HG02884 (cell line): ENCODE measurements around the gene RPS19BP1.

Experiments used
- ATAC-seq: cut with Tn5 transposase; IDR thresholded peaks from one replicate; pipeline ENCODE4 v1.9.1; 2021; ENCODE audit warnings: mild to moderate bottlenecking, moderate library complexity; ENCODE audit not compliant: unreplicated experiment

Gene RPS19BP1

DNA sequence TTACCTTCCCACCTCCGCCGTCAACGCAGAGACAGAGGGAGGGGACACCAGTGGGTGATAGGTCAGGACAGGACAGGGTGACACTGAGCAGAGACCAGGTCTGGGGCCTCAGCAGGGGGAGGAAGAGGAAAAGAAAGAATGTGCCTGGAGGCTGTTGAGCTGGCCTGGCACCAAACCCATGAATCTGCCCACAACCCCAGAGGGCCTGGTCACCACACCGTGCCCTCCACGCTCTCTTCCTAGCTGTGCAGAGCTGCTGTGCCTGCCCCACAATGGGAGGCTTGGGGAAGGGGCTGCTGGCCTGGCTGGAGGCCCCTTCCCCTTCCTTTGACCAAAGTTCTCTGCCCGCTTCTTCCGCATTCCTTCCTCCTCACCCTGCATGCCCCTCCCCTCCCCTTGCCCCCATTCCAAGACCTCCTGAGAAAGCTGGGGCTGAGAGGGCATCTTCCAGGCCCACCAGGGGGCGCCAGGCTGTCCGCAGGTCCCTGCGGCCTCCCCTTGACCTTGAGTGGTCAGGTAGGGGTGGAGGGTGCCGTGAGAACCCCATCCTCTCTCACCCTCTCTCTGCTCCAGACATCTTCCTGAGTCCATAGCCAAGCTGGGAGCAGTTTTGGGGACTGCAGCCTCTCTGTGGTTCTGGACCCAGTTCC, 27.0 kb upstream of the RPS19BP1 start:
- ATAC-seq = no peak

DNA sequence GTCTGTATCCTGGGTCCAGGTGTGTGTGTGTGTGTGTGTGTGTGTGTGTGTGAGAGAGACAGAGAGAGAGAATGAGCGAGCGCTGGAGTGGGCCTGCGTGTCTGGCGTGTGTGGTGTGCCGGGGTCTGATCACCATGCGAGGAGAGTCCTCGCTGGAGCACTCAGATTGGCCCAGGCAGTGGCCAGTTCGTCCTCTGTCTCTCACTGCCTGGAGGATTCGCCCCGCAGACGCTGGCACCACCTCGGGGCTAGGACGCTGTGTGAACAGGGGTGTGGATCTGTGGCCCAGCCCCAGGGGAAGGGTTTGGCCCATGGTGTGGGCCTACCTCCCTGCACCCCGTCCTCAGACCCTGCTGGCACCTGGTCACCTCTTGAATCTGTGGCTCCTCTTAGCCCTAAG, 26.4 kb upstream of the RPS19BP1 start:
- no peak for ATAC-seq

DNA sequence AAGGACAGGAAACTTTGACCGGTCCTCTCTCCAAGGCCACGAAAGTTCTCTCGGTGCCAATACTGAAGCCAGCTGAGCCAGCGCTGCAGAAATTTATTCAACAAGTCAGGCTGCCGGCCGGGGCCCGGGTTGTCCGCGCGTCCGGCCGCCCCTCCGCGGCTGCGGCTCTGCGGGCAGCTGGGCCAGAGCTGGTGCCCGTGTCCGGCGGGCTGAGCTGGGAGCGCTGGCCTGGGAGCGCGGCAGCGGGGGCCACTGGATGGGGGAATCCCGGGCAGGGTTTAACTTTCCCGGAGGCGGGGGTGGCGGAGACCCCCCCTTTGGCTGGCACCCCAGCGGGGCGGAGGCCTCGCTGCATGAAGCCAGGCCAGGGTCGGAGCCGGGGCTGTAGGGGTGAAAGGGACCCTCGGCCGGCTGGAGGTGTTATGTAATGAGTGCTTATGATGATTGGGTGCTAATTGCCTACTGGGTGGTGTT, 25.7 kb upstream of the RPS19BP1 start:
- no peak for ATAC-seq

DNA sequence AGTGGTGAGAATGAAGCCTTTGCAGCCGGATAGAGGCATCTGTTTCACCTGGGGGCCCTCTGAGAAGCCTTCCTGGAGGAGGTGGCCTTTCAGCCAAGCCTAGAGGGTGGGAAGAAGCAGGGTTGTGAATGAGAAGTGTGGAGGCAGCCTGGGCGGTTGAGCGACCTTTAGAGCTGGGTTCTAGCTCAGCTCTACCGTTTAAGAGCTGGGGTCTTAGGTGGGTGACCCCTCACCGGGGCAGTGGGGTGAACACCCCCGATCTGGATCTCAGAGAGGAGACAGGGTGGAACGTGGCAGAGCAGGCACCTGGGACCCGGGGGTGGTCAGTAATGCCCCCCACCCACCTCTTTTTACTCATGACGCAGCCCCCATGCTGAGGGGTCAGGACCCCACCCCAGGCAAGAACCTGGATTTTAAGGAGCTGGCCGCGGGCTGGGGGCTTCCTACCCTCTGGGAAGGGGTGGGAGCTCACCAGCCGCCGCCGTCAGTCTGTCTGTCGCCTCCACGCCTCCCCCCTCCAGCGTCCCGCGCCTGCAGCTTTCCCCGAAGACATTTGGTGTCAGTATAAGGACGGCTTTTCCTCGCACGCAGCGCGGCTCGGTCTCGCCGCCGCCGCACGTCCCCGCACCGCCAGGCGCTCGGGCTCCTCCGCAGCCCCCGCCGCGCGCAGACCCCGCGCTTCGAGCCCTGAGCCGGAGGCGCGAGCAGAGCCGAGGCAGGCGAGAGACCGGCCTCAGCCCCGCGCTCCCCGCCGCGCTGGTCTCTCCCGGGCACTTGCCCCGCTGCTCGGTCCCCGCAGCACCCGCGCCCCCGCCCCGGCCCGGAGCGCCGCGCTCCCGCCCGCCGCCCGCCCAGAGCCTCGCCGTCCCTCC, 24.7 kb upstream of the RPS19BP1 start:
- ATAC-seq = no peak

DNA sequence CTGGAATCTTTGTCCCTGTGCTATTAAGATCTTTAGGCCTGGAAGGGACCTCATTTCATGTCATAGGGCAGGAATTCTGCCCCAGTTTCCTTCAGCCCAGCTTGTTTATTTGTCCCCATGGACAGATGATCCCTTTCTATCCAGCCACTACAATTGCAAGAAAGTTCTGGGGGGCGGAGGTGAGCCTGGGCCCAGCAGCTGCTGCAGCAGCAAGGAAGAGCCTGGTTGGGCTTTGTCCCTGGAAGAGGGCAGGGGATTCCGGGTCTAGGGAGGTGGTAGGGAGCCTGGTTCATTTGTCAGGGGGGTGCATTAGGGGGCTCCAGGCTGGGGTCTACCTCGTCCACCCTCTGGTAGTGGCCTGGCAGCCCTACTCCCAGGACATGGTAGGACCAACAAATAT, 21.6 kb upstream of the RPS19BP1 start:
- no peak for ATAC-seq

DNA sequence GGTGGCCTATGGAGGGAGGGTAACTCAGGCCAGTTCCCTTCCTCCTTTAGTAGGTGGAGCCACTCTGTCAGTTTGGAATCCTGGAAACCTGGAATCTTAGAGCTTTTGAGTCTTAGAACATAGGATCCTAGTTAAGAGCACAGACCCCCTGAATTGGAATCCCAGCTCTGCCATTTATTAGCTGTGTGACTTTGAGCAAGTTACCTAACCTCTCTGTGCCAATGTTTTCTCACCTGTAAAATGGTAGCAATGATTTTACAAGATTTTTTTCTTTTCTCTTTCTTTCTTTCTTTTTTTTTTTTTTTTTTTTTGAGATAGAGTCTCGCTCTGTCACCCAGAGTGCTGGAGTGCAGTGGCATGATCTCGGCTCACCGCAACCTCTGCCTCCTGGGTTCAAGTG, 20.9 kb upstream of the RPS19BP1 start:
- ATAC-seq = no peak

DNA sequence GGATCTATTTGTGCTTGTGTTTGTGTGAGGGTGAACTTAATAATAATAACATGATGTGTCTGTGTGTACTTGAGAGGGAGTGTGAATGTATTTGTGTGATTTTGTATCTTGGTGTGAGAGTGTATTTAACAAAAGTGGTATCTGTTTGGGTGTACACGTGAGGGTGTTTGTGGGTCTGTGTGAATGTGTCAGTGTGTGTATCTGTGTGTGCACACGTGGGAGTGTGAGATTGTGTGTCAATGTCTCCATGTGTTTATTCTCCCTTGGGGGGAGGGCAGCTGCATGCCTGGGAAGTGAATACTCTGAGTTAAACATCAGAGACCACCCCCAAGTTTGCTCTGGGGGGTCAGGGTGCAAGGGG, 15.0 kb upstream of the RPS19BP1 start:
- no peak for ATAC-seq

DNA sequence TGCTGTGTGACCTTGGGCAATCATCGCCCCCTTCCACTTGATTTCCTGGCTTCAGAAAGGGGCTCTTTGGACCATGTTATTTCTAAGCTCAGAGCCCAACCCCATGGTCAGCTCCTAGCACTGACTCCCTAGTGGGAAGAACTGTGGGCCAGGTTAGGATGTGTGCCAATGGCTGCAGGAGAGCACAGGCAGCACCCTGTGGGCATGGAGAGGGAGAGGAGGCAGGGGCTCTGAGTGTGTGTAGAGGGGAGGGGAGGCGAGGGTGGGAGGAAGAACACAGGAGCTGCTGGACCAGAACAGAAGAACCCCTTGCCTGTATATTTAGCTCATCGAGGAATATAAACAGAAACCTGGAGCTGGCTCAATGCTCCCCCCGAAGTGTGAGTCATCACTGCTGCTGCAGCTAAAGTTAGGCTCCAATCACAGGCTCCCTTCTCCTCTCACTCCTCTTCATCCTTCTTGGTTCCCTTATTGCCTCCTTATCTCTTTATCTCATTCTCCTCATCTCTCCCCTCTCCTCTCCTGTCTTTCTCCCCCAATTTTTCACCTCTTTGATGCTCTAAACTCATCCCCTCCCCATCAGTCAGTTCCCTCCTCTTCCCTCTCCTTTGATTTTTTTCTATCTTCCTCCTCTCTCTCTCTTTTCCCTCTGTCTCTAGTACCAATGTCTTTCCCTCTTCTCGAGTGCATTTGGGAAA, 14.5 kb upstream of the RPS19BP1 start:
- ATAC-seq = no peak

DNA sequence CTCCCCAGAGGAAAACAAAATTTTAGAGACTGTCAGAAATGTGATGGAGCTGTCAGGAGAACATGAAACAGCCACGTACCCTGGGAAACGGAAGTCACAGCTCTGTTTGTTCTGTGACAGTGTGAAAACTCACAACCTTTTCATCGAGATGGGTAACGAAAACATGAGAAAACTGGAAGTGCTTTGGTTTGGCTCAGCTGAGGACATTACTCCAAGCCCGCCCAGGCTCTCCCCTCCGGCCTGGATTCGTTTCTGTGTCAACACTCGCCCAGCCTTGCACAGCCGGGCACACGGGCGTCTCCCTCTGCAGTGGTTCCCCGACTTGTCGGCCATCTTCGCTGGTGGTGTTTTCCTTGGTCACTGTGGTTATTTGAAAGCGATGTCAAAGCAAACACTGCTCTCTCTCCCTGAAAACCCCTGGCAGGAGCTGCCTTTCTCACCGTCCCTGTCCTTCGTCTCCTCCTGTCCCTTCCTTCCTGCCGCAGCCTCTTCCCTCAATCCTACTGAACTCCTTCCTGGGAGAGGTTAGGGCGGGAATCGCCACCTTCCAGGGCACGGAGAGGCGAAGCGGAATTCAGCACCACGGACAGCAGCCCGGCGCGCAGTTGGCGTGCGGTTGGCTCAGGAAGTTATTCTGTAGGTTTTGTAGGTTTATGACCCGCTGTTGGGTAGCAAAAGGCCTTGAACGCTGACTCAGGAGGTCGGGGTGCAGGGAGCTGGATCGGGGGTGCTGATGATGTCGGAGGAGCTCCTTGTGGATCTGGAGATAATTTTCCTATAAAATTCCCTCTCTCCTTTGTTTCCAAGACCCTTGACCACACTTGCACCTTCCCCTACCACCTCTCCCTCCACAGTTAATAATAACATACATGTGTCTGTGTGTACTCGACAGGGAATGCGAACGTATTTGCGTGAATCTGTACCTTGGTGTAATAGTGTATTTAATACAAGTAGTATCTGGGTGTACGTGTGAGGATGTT, 13.1 kb upstream of the RPS19BP1 start:
- ATAC-seq = no peak

DNA sequence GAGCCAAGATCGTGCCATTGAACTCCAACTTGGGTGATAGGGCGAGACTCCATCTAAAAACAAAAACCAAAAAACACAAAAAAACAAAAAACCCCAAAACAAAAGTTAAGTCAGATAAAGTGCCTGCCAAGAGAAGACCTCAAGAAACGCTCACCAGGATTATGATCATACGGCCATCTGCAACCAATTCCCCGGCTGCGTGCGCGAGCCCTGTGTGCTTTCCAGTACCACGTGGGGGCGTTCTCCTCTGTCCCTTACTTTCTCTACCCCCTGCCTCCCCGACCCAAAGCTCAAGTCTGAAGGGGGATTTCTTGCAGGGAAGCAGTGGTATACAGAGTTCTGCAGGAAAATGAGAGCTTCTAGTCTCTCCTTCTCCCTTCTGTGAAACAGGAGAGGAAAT, 10.5 kb upstream of the RPS19BP1 start:
- no peak for ATAC-seq

DNA sequence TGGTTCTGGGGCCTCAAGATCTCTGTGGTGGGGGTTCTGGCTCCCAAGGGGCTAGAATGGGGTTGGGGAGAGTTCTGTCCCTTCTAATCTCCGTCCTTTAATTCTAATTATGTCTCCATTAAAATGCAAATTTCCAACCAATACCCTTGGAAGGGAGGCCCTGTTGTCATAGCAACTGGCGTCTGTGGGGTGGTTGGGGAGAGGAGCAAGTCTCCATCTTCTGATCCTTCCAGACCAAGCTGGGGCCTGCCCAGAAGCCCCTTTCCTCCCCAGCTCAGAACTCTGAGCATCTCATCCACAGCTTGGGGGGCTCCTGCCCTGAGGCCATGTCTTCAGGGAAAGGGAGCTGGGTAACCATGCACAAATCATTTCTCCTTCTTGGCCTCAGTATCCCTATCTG, 5.4 kb upstream of the RPS19BP1 start:
- no peak for ATAC-seq

DNA sequence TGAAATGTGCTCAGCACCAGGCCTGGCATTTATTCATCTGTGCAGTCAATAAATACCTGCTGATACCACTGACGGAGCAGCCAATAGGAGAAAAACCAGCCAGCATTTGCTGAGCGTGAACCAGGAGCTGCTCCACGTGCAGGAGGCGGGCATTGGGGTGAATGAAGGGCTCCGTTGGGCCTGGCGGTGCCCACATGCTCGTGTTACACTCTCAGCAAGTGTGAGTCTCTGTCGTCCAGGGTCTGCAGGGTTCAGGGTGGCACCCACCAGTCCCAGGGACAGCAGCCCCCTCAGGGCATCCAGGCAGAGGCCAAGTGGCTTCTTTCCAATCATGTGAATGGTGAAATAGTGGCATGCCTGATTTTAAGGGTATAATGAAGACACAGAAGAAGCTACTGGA, 4.2 kb upstream of the RPS19BP1 start:
- ATAC-seq = no peak

DNA sequence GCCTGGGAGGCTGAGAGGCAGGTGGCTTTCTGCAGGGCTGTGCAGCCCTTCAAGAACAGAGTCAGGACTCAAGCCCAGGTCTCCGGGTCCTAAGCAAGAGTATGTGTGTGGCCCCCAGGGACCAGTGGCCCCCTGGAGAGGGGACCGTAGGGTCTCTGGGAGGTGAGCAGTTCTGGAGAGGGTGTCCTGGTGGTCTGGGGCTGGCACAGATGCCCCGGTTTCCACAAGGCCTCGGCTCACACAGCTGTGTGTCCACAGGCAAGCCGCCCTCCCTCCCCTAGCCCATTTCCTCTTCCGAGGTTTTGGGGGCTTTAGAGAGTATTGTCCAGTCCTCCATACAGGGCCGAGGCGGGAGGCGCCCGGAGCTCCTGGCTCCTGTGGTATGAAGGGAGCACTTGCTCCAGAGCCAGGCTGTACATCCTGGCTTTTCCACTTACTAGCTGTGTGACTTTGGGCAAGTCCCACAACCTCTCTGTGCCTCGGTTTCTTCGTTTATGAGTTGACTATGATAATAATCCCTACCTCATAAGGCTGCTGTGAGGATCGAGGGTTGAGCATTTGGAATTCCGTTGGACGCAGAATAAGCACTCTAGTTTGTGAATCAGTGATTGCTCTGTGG, 3.4 kb upstream of the RPS19BP1 start:
- no peak for ATAC-seq

DNA sequence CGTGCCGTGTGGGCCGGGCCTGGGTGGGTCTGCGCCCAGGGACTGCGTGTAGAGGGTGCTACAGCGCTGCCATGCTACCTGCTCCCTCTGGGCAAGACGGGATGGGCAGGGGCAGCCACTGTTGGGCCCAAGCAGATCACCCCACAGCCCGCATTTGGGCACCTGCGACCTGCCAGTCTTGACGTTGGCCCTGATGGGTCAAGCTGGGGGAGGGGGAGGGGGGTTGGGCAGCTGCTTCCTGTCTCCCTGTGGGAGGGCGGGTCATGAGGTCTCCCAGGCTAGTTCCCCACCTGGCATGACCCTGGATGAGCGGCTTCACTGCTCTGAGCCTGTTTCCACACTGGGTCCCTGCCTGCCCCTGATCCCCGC, 2.8 kb upstream of the RPS19BP1 start:
- no peak for ATAC-seq

DNA sequence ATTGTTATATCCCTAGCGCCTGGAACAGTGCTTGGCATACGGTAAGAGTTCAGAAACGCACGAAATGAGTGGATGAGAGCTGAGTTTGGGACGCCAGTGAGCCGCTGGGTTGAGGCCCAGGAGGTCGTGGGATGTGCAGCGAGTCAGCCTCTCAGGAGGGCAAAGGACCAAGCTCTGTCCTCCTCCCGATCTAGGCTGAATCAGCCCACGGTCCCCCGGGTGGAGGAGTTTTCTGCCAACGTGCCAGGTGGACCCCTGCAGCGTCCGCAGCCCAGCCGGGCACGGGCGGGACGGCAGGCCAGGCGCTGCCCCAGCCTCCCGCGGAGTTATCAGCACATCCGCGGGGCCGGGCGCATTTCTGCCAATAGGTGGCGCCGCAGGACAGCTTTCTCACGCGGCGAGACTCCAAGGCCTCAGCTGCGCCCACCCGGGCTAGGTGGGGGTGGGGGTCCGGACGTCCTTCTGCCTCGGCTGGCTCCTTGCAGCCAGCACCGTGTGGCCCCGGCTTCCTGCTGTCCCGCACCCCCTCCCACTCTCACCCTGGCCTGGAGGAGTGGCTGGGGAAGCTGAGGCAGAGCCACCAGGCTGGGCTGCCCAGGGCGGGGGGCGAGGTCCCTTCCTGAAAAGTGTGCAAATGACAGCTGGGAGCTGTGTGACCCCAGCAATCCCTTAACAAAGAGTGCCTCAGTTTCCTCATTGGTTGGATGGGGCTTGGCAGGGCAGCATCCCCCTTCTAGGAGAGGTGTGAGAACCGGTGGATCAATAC, 2.2 kb upstream of the RPS19BP1 start:
- ATAC-seq = no peak

DNA sequence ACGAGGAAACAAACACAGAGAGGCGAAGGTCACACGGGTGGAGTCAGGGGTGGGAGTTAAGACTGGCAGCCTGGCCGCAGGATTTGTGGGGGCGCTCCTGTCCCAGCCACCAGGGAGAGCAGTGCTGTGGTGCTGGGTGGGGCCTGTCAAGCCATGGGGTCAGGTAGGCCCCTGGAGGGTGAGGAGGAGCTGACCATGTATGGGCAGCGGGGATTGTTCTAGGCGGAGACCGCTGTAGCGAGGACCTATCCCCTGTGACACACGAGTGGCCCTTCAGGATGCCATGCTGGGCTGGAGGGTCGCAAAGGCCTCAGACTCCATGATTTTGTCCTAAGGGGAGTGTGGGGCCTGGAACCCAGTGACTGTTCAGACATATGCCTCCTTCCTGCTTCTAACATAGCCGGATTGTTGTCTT, 1.6 kb upstream of the RPS19BP1 start:
- no peak for ATAC-seq

DNA sequence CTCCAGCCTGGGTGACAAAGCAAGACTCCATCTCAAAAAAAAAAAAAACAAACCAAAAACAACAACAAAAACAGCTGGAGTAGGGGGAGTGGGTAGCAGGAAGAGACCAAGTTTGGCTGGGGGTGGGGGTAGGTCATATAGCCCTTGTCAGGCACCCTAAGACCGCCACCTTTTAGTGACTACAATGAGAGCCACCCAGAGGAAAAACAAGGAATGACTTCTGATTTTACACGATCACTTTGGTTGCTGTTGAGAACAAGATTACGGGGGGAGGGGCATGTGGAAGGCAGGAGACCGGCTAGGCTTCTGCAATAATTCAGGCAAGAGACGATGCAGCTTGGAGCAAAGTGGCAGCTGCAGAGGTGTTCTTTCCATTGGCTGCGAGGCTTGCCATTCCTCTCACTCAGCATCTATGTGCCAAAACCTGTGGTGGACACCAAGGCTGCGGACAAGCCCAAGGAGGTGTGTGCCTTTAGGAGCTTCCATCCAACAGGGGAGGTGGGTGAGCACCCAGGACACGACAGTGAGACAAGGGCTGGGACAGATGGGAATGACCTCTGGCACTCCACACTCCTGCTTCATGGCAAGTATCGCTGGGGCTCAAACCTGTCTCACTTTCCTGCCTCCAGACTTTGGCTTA, 1.7 kb downstream of the RPS19BP1 start:
- ATAC-seq = no peak

DNA sequence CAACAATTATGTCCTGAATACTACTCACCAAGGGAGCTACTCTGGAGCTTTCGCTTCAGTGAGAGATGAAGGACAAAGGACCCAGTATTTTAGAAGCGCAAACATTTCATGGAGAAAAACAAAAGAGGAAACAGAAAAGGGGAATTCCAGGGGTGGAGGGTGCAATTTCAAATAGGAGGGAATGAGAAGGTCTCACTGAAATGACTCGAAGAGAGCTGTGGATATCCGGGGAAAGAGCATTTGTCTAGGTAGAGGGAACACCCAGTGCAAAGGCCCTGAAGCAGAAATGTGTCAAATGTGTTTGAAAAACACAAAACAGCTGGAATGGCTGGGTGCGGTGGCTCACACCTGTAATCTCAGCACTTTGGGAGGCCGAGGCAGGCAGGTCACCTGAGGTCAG, 2.4 kb downstream of the RPS19BP1 start:
- no peak for ATAC-seq

DNA sequence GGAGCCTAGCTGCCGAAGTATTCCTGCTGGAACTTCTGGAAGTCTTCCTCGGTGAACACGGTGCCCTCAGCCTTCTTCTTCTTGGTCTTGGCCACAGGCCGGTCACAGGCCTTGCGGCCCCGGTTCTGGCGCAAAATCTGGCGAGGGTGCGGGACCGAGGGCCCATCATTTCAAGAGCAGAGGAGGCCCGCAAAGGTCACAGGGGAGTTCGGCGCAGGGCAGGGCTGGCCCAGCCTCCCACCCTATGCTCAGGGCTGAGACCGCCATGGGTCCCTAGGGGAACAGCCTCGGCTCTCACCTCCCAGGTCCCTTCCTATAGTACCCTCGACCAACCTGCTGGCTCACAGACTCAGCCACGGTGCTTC, 3.1 kb downstream of the RPS19BP1 start:
- ATAC-seq = no peak
